Stomach (tissue), 4 donors: Measurements from ENCODE around the gene MALRD1.

Experiments
- EP300 ChIP-seq: sonication (generic); formaldehyde crosslinking; IDR thresholded peaks from one replicate; pipeline ENCODE4 v1.6.1; 2017; ENCODE audit warnings: antibody characterized with exemption
- POLR2A ChIP-seq, 4 donors: fragments of 450-650 bp; IDR thresholded peaks; one replicate each; pipeline ENCODE4 v1.6.1; 2016; ENCODE audit warnings: antibody characterized with exemption in 4 of 4, control low read depth in 2 of 4, mild to moderate bottlenecking in 1 of 4, moderate library complexity in 1 of 4
- POLR2AphosphoS5 ChIP-seq, 3 donors: sonication (generic); formaldehyde crosslinking; IDR thresholded peaks; one replicate each; pipeline ENCODE4 v1.6.1; 2016; ENCODE audit warnings: antibody characterized with exemption in 3 of 3
- TF ChIP-seq, protein P1 (sequence below), 7 experiments: fragments of 450-650 bp in 4 of 7; fragments of 200-600 bp in 3 of 7; sonication (generic) in 3 of 7; IDR thresholded peaks; one replicate each; pipeline ENCODE4 v1.5.1; 2016 to 2019; ENCODE audit warnings: antibody characterized with exemption in 7 of 7, control low read depth in 2 of 7, mild to moderate bottlenecking in 1 of 7

DNA sequence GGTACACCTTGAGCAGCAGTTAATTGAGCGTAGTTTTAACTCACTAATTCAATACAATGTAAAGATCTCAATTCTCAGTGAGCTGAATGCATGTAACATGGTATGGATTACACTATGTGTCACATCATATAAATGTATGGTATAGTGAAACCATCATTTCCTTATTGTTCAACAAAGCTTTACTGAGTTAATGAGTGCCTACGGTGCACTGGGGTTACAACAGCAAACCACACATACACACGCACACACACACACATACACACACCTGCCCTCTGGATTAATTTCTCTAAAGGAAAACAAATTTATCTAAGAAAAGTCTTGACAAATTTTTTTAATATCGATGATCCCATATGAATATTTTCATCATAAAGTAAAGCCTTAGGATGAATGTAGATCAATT lies 369.1 kb downstream of the MALRD1 start:
- no peak for TF ChIP-seq POLR2A (IDR thresholded peaks at IDR 0.05)
- TF ChIP-seq, protein P1, sequence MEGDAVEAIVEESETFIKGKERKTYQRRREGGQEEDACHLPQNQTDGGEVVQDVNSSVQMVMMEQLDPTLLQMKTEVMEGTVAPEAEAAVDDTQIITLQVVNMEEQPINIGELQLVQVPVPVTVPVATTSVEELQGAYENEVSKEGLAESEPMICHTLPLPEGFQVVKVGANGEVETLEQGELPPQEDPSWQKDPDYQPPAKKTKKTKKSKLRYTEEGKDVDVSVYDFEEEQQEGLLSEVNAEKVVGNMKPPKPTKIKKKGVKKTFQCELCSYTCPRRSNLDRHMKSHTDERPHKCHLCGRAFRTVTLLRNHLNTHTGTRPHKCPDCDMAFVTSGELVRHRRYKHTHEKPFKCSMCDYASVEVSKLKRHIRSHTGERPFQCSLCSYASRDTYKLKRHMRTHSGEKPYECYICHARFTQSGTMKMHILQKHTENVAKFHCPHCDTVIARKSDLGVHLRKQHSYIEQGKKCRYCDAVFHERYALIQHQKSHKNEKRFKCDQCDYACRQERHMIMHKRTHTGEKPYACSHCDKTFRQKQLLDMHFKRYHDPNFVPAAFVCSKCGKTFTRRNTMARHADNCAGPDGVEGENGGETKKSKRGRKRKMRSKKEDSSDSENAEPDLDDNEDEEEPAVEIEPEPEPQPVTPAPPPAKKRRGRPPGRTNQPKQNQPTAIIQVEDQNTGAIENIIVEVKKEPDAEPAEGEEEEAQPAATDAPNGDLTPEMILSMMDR (IDR thresholded peaks at IDR 0.05), result no peak
- no peak for TF ChIP-seq EP300
- no peak for TF ChIP-seq POLR2AphosphoS5 (IDR thresholded peaks at IDR 0.05)
